ENCODE results near the gene PTRHD1.

Gene PTRHD1

DNA sequence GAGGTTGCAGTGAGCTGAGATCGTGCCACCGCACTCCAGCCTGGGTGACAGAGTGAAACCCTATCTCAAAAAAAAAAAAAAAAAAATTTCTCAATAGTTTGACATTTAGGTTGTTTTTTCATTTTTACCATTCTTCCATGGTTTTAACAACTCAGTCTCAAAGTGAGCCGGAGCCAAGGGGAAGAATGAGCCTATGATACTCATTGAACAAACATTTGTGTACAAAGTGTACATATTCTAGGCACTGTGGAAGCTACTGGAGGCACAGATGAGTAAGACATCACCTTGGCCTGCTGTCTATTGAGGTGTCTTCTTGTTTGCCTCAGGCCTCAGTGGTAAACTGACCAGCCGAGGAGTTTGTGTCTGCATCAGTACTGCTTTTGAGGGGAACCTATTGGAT is 22.0 kb upstream of the PTRHD1 start:
- Histone ChIP-seq H3K27ac (ENCODE audit: low read length) (no peak overlapping the region), H3K4me3 (ENCODE audit: low read length) (no peak overlapping the region), H3K27me3 (replicated peaks; ENCODE audit: insufficient read depth, low read length) (no peaks in the 10 kb centered on the region), H3K9ac (ENCODE audit: low read length) (no peak overlapping the region), H3K4me1 (ENCODE audit: low read length) (peaks cover 15% of the 10 kb centered on the region), H3K9me3 (replicated peaks; ENCODE audit: insufficient read depth, low read length) (no peaks in the 10 kb centered on the region), H3K4me2 (ENCODE audit: low read depth, low read length) (no peak overlapping the region), H3K79me2 (ENCODE audit: low read length) (peaks cover 61% of the 10 kb centered on the region), H2AFZ (ENCODE audit: low read length) (no peak overlapping the region), H4K20me1 (ENCODE audit: insufficient read depth, low read length) (no peaks in the 10 kb centered on the region), H3F3A (ENCODE audit: insufficient read depth, low read length) (peaks cover 19% of the 10 kb centered on the region), H3K9me2 (replicated peaks; ENCODE audit: insufficient read depth, low read length) (no peaks in the 10 kb centered on the region), H3K36me3 (replicated peaks; ENCODE audit: insufficient read depth, low read length) (peaks cover 16% of the 10 kb centered on the region; the same call in 1 of the 2 replicates)
- DNase-seq = no peak
- TF ChIP-seq EZH2phosphoT487 (IDR thresholded peaks at IDR 0.05; ENCODE audit: low read length) (no peak), CTCF (IDR thresholded peaks at IDR 0.05; ENCODE audit: low read length) (no peak)

GRCh38 chr2:24814516-24814915 is 21.3 kb upstream of the PTRHD1 start:
- Histone ChIP-seq H3K27me3 (replicated peaks; ENCODE audit: insufficient read depth, low read length) (no peaks in the 10 kb centered on the region), H3K9me3 (replicated peaks; ENCODE audit: insufficient read depth, low read length) (no peaks in the 10 kb centered on the region), H3K79me2 (ENCODE audit: low read length) (peaks cover 67% of the 10 kb centered on the region), H3K4me1 (ENCODE audit: low read length) (peaks cover 15% of the 10 kb centered on the region), H3K4me2 (ENCODE audit: low read depth, low read length) (no peak overlapping the region), H4K20me1 (ENCODE audit: insufficient read depth, low read length) (no peaks in the 10 kb centered on the region), H3F3A (ENCODE audit: insufficient read depth, low read length) (peaks cover 18% of the 10 kb centered on the region), H2AFZ (ENCODE audit: low read length) (no peak overlapping the region), H3K27ac (ENCODE audit: low read length) (no peak overlapping the region), H3K4me3 (ENCODE audit: low read length) (no peak overlapping the region), H3K9ac (ENCODE audit: low read length) (no peak overlapping the region), H3K9me2 (replicated peaks; ENCODE audit: insufficient read depth, low read length) (no peaks in the 10 kb centered on the region), H3K36me3 (replicated peaks; ENCODE audit: insufficient read depth, low read length) (peaks cover 16% of the 10 kb centered on the region; the same call in 1 of the 2 replicates)
- DNase-seq = no peak
- TF ChIP-seq CTCF (IDR thresholded peaks at IDR 0.05; ENCODE audit: low read length) (no peak), EZH2 (optimal IDR thresholded peaks at IDR 0.05; ENCODE audit: low read depth, low read length) (no peak)

GRCh38 chr2:24813691-24814137 is 20.5 kb upstream of the PTRHD1 start:
- Histone ChIP-seq H4K20me1 (ENCODE audit: insufficient read depth, low read length) (no peaks in the 10 kb centered on the region), H3K27ac (ENCODE audit: low read length) (no peak overlapping the region), H3K4me3 (ENCODE audit: low read length) (no peak overlapping the region), H3K4me1 (ENCODE audit: low read length) (peaks cover 12% of the 10 kb centered on the region), H3K9me2 (replicated peaks; ENCODE audit: insufficient read depth, low read length) (no peaks in the 10 kb centered on the region), H3K4me2 (ENCODE audit: low read depth, low read length) (no peak overlapping the region), H3K9me3 (replicated peaks; ENCODE audit: insufficient read depth, low read length) (no peaks in the 10 kb centered on the region), H2AFZ (ENCODE audit: low read length) (no peak overlapping the region), H3K36me3 (replicated peaks; ENCODE audit: insufficient read depth, low read length) (peaks cover 16% of the 10 kb centered on the region; the same call in 1 of the 2 replicates), H3K79me2 (ENCODE audit: low read length) (peaks cover 73% of the 10 kb centered on the region), H3F3A (ENCODE audit: insufficient read depth, low read length) (peaks cover 15% of the 10 kb centered on the region), H3K9ac (ENCODE audit: low read length) (no peak overlapping the region), H3K27me3 (replicated peaks; ENCODE audit: insufficient read depth, low read length) (no peaks in the 10 kb centered on the region)
- no peak for DNase-seq
- no peak for TF ChIP-seq CTCF (IDR thresholded peaks at IDR 0.05; ENCODE audit: low read length)
- TF ChIP-seq EZH2phosphoT487 (IDR thresholded peaks at IDR 0.05; ENCODE audit: low read length) = no peak
- TF ChIP-seq EZH2 (optimal IDR thresholded peaks at IDR 0.05; ENCODE audit: low read depth, low read length) = no peak
